GM21515 (cell line): ENCODE results near the gene USPL1.
"Not testable (repeated sequence)": the region's sequence is repeated elsewhere in the genome, so short reads cannot be mapped to it uniquely, and the experiment has no call there.

Experiments used
- ATAC-seq: cut with Tn5 transposase; IDR thresholded peaks from one replicate; pipeline ENCODE4 v1.9.1; 2021; ENCODE audit not compliant: unreplicated experiment

Gene USPL1

GRCh38 chr13:30615866-30616541 is 1.7 kb upstream of the USPL1 start:
- no peak for ATAC-seq

- peak; percentile 27 for ATAC-seq
These were observed 799 bp upstream of the USPL1 start for GRCh38 chr13:30616927-30617314.

GRCh38 chr13:30618186-30618929 is 638 bp downstream of the USPL1 start:
- peak; percentile 0 for ATAC-seq

GRCh38 chr13:30618930-30619279 is 1.2 kb downstream of the USPL1 start:
- no peak for ATAC-seq

- no peak for ATAC-seq
These were observed 2.0 kb downstream of the USPL1 start for GRCh38 chr13:30619731-30620130.

- no peak for ATAC-seq
These were observed 3.2 kb downstream of the USPL1 start for GRCh38 chr13:30620941-30621340.

GRCh38 chr13:30622551-30622950 is 4.8 kb downstream of the USPL1 start:
- no peak for ATAC-seq

GRCh38 chr13:30623392-30623791 is 5.7 kb downstream of the USPL1 start:
- ATAC-seq = no peak

- no peak for ATAC-seq
These were observed 6.9 kb downstream of the USPL1 start for GRCh38 chr13:30624630-30625029.

- no peak for ATAC-seq
These were observed 11.8 kb downstream of the USPL1 start for GRCh38 chr13:30629527-30629926.

GRCh38 chr13:30633861-30634260 is 16.1 kb downstream of the USPL1 start:
- no peak for ATAC-seq

GRCh38 chr13:30634838-30635237 is 17.1 kb downstream of the USPL1 start:
- ATAC-seq = no peak

- ATAC-seq = no peak
These were observed 20.6 kb downstream of the USPL1 start for GRCh38 chr13:30638301-30638700.

GRCh38 chr13:30639671-30640070 is 22.0 kb downstream of the USPL1 start:
- ATAC-seq = no peak

- not testable (repeated sequence) for ATAC-seq
These were observed 23.5 kb downstream of the USPL1 start for GRCh38 chr13:30641173-30641572.

- ATAC-seq = no peak
These were observed 27.9 kb downstream of the USPL1 start for GRCh38 chr13:30645629-30646028.

- no peak for ATAC-seq
These were observed 29.7 kb downstream of the USPL1 start for GRCh38 chr13:30647420-30647819.

GRCh38 chr13:30647824-30648521 is 30.3 kb downstream of the USPL1 start:
- no peak for ATAC-seq

- no peak for ATAC-seq
These were observed 30.8 kb downstream of the USPL1 start for GRCh38 chr13:30648522-30649012.

- not testable (repeated sequence) for ATAC-seq
These were observed 33.9 kb downstream of the USPL1 start for GRCh38 chr13:30651648-30652047.

- no peak for ATAC-seq
These were observed 35.1 kb downstream of the USPL1 start for GRCh38 chr13:30652746-30653386.
